Measurements from ENCODE around the gene LRIG2. TPM values are rescaled to one million over a fixed set of nuclear protein-coding genes. Genes with fewer than 3 reads are reported as not detected.

The LRIG2 gene
- polyA plus RNA-seq, 1 of the 3 experiments (the other 2 are of a cell fraction): 3.8 TPM

- H3K4me3 ChIP-seq (ENCODE audit: low read depth in 2 of 2, low read length in 1 of 2): no peak overlapping the region
- H3K4me1 ChIP-seq (ENCODE audit: control insufficient read depth in 1 of 2, insufficient read depth in 2 of 2, low read depth in 1 of 2, low read length in 1 of 2): peaks cover 13 to 46% of the 10 kb centered on the region in 2 experiments
- POLR2A ChIA-PET: interaction anchor here (0.6 to 2.7 kb wide), 11 partner anchors 65 to 612 kb away, joined by 3 to 61 read pairs (median 3); partner anchors contain the start of genes LRIG2, MAGI3 and PHTF1
- H3K9me2 ChIP-seq: 0 out of 2 replicates have a peak, but pooled peaks cover 2% of the 10 kb centered on the region
- H2AFZ ChIP-seq (ENCODE audit: low read depth): peak overlapping the region; percentile 79; the same call in 1 of the 2 replicates
- H3K27ac ChIP-seq (ENCODE audit: low read depth in 2 of 2, low read length in 1 of 2): peak overlapping the region; percentile 36 to 100; a peak in 3 of 4 replicates
- H3K4me2 ChIP-seq: peak overlapping the region; percentile 40; the same call in 1 of the 2 replicates
- no peaks in the 10 kb centered on the region for H4K20me1 ChIP-seq (ENCODE audit: insufficient read depth)
- H3K9me3 ChIP-seq: no peaks in the 10 kb centered on the region
- H3K27me3 ChIP-seq (ENCODE audit: insufficient read depth): no peaks in the 10 kb centered on the region
- CTCF ChIA-PET: interaction anchor here (1.0 to 2.5 kb wide), 9 partner anchors 64 to 532 kb away, joined by 3 to 15 read pairs (median 3); partner anchors contain the start of gene LRIG2
- H3K79me2 ChIP-seq (ENCODE audit: insufficient read depth): no peaks in the 10 kb centered on the region
- H3F3A ChIP-seq (replicated peaks; ENCODE audit: insufficient read depth): peaks cover 10% of the 10 kb centered on the region
- no peaks in the 10 kb centered on the region for H3K36me3 ChIP-seq (replicated peaks in 1 of 2; ENCODE audit: control insufficient read depth in 1 of 2, insufficient read depth in 2 of 2, low read length in 1 of 2)
- peak; percentile 75 for DNase-seq
- 24% methylated on average over 3 of the region's 3 CpGs for WGBS (ENCODE audit: low lambda C conversion rate)
- TF ChIP-seq FOSL2 (IDR thresholded peaks at IDR 0.05; ENCODE audit: borderline replicate concordance, low read depth) (no peak), RFX5 (IDR thresholded peaks at IDR 0.05; ENCODE audit: low read length) (0 out of 2 replicates have a peak, but pooled peaks have one; percentile 0), GABPA (IDR thresholded peaks at IDR 0.05; ENCODE audit: low read depth) (no peak), RCOR1 (IDR thresholded peaks at IDR 0.05; ENCODE audit: low read length) (peak; percentile 69), RAD21 (IDR thresholded peaks at IDR 0.05; ENCODE audit: low read length) (peak; percentile 44), EP300 (IDR thresholded peaks at IDR 0.05; ENCODE audit: borderline replicate concordance in 1 of 2, low read depth in 1 of 2, low read length in 1 of 2) (peak in 1 of 2 experiments; percentile 77; a peak in 2 of 4 replicates), PBX3 (IDR thresholded peaks at IDR 0.05) (peak; percentile 55; the same call in 1 of the 2 replicates), TCF12 (IDR thresholded peaks at IDR 0.05) (peak; percentile 22; the same call in 1 of the 2 replicates), CHD2 (IDR thresholded peaks at IDR 0.05; ENCODE audit: low read length, partially characterized antibody) (peak; percentile 76), JUND (IDR thresholded peaks at IDR 0.05) (no peak), SMC3 (IDR thresholded peaks at IDR 0.05; ENCODE audit: low read depth, low read length) (peak; percentile 22; the same call in 1 of the 2 replicates), GATA2 (CRISPR knock-in tag; IDR thresholded peaks at IDR 0.05) (peak; percentile 58; the same call in 1 of the 2 replicates), TEAD4 (IDR thresholded peaks at IDR 0.05; ENCODE audit: borderline replicate concordance, insufficient read depth) (no peak), MXI1 (IDR thresholded peaks at IDR 0.05; ENCODE audit: low read depth, low read length) (peak; percentile 80), FOXJ3 (CRISPR knock-in tag; IDR thresholded peaks at IDR 0.05) (no peak)
- no peak overlapping the region for H3K9ac ChIP-seq
Observed at GRCh38 chr1:113147073-113147625, 74.2 kb downstream of the LRIG2 start.

DNA sequence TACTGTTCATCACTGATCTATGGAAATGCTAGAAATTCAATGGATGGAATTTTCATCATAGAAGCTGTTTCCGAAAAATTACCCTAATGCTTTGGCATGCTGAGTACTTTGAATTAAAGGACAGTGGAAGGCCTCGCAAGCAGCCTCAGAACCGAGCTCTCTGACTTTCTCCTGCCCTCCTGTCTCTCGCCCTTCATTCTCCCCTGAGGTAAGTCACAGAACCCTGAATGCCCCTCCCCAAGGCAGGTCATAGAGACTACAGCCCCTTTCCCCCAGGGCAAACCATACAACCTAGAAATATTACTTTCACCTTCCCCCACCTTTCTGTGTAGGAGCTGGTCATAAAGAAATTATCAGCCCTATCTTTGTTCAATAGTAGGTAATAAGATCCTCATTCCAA lies 74.8 kb downstream of the LRIG2 start:
- H3K4me3 ChIP-seq (ENCODE audit: low read depth in 2 of 2, low read length in 1 of 2): no peak overlapping the region
- H3K9me3 ChIP-seq: no peaks in the 10 kb centered on the region
- H3F3A ChIP-seq (replicated peaks; ENCODE audit: insufficient read depth): peaks cover 10% of the 10 kb centered on the region
- 0 out of 2 replicates have a peak, but pooled peaks cover 2% of the 10 kb centered on the region for H3K9me2 ChIP-seq
- no peaks in the 10 kb centered on the region for H3K36me3 ChIP-seq (replicated peaks in 1 of 2; ENCODE audit: control insufficient read depth in 1 of 2, insufficient read depth in 2 of 2, low read length in 1 of 2)
- H2AFZ ChIP-seq (ENCODE audit: low read depth): no peak overlapping the region
- CTCF ChIA-PET: interaction anchor here (0.8 to 2.5 kb wide), 5 partner anchors 58 to 244 kb away, joined by 3 to 15 read pairs (median 6); partner anchors contain the start of gene LRIG2
- no peak overlapping the region for H3K4me2 ChIP-seq
- POLR2A ChIA-PET: interaction anchor here (1.4 to 2.7 kb wide), 3 partner anchors 75 to 244 kb away, joined by 4 to 61 read pairs (median 9); partner anchors contain the start of genes LRIG2 and MAGI3
- H3K4me1 ChIP-seq (ENCODE audit: control insufficient read depth in 1 of 2, insufficient read depth in 2 of 2, low read depth in 1 of 2, low read length in 1 of 2): peaks cover 9 to 41% of the 10 kb centered on the region in 2 experiments
- no peak overlapping the region for H3K9ac ChIP-seq
- DNase-seq: no peak
- H3K79me2 ChIP-seq (ENCODE audit: insufficient read depth): no peaks in the 10 kb centered on the region
- peak overlapping the region in 1 of 2 experiments; percentile 100; a peak in 2 of 4 replicates for H3K27ac ChIP-seq (ENCODE audit: low read depth in 2 of 2, low read length in 1 of 2)
- H3K27me3 ChIP-seq (ENCODE audit: insufficient read depth): no peaks in the 10 kb centered on the region
- WGBS (ENCODE audit: low lambda C conversion rate): 69% methylated on average over 4 of the region's 4 CpGs
- no peaks in the 10 kb centered on the region for H4K20me1 ChIP-seq (ENCODE audit: insufficient read depth)
- TF ChIP-seq FOSL2 (IDR thresholded peaks at IDR 0.05; ENCODE audit: borderline replicate concordance, low read depth) (no peak), TAF1 (IDR thresholded peaks at IDR 0.05; ENCODE audit: borderline replicate concordance, low read depth, low read length) (no peak), GATA2 (CRISPR knock-in tag; IDR thresholded peaks at IDR 0.05) (no peak), NFIC (IDR thresholded peaks at IDR 0.05; ENCODE audit: borderline replicate concordance) (no peak), RAD21 (IDR thresholded peaks at IDR 0.05; ENCODE audit: low read length) (no peak), EZH2phosphoT487 (IDR thresholded peaks at IDR 0.05; ENCODE audit: borderline replicate concordance, low read depth) (no peak), MXI1 (IDR thresholded peaks at IDR 0.05; ENCODE audit: low read depth, low read length) (no peak), PBX3 (IDR thresholded peaks at IDR 0.05) (no peak), ZBTB33 (IDR thresholded peaks at IDR 0.05; ENCODE audit: borderline replicate concordance, low read depth) (no peak), SIN3A (IDR thresholded peaks at IDR 0.05; ENCODE audit: borderline replicate concordance, low read depth, low read length) (no peak)
- TF ChIP-seq, protein P1, sequence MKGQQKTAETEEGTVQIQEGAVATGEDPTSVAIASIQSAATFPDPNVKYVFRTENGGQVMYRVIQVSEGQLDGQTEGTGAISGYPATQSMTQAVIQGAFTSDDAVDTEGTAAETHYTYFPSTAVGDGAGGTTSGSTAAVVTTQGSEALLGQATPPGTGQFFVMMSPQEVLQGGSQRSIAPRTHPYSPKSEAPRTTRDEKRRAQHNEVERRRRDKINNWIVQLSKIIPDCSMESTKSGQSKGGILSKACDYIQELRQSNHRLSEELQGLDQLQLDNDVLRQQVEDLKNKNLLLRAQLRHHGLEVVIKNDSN (IDR thresholded peaks at IDR 0.05; ENCODE audit: borderline replicate concordance, low read depth): no peak

Measured in SK-N-SH (cell line).